Right ventricle myocardium superior (tissue), 1 donor: Measurements from ENCODE around the gene KATNAL1. TPM values are rescaled to one million over a fixed set of nuclear protein-coding genes. Genes with fewer than 3 reads are reported as not detected.
"Not testable (repeated sequence)": the region's sequence is repeated elsewhere in the genome, so short reads cannot be mapped to it uniquely, and the experiment has no call there.

Experiments used
- ATAC-seq: fragments of 200-7000 bp; cut with Tn5 transposase; one replicate; pipeline ENCODE4 v1.9.1; 2020; ENCODE audit warnings: mild to moderate bottlenecking; ENCODE audit not compliant: poor library complexity
- DNase-seq: peaks from one replicate; pipeline ENCODE4 v3.0.0-alpha.2; 2020
- intact Hi-C: fragments of 100-400 bp; cut with DNase I; formaldehyde crosslinking; loops from one replicate; pipeline ENCODE4 v1.11.2; 2022
- total RNA-seq: library from RNA; stranded (reverse); fragmentation: NEBNext Ultra II Directional; extraction: Animal tissue kit (Norgen Biotek cat#: 25700); gene quantifications from one replicate; pipeline ENCODE4 v1.2.1, GENCODE V29; 2021
- donor health status: DM: no; HTN: yes; CAD: no; lungs with severe emphysema.

KATNAL1 gene
- total RNA-seq, 1 donor from 2014 or later = 37.8 TPM

GRCh38 chr13:30186634-30187415 lies 120.5 kb downstream of the KATNAL1 start:
- intact Hi-C loops = no loop called here
- no peak for DNase-seq
- ATAC-seq = no peak

GRCh38 chr13:30181888-30182651 lies 125.3 kb downstream of the KATNAL1 start:
- intact Hi-C loops = no loop called here
- DNase-seq (no peak), ATAC-seq (no peak)

- intact Hi-C loops = no loop called here
- ATAC-seq (no peak), DNase-seq (no peak)
Measured at GRCh38 chr13:30179597-30180276, 127.6 kb downstream of the KATNAL1 start.

GRCh38 chr13:30178976-30179375 lies 128.4 kb downstream of the KATNAL1 start:
- intact Hi-C loops = no loop called here
- ATAC-seq = no peak
- DNase-seq = no peak

GRCh38 chr13:30175166-30175565 lies 132.2 kb downstream of the KATNAL1 start:
- ATAC-seq = no peak
- intact Hi-C loops = no loop called here

GRCh38 chr13:30174250-30174649 lies 133.1 kb downstream of the KATNAL1 start:
- ATAC-seq, DNase-seq, intact Hi-C loops: not testable (repeated sequence)

More at GRCh38 chr13:30175166-30175565, 132.2 kb downstream of the KATNAL1 start:
- DNase-seq = no peak

GRCh38 chr13:30173303-30173610 lies 134.1 kb downstream of the KATNAL1 start:
- ATAC-seq = no peak
- no peak for DNase-seq
- intact Hi-C loops = no loop called here

- no peak for ATAC-seq
- intact Hi-C loops = no loop called here
Measured at GRCh38 chr13:30172593-30173302, 134.6 kb downstream of the KATNAL1 start.

GRCh38 chr13:30170569-30170968 lies 136.8 kb downstream of the KATNAL1 start:
- intact Hi-C loops = no loop called here
- DNase-seq (no peak), ATAC-seq (no peak)

More at GRCh38 chr13:30172593-30173302, 134.6 kb downstream of the KATNAL1 start:
- no peak for DNase-seq

- intact Hi-C loops = no loop called here
- no peak for DNase-seq
- no peak for ATAC-seq
Measured at GRCh38 chr13:30169442-30169841, 137.9 kb downstream of the KATNAL1 start.

GRCh38 chr13:30165796-30166195 lies 141.6 kb downstream of the KATNAL1 start:
- ATAC-seq (no peak), DNase-seq (no peak)
- intact Hi-C loops = no loop called here

- intact Hi-C loops = no loop called here
- no peak for DNase-seq
- ATAC-seq = no peak
Measured at GRCh38 chr13:30165071-30165470, 142.3 kb downstream of the KATNAL1 start.

GRCh38 chr13:30164146-30164545 lies 143.2 kb downstream of the KATNAL1 start:
- intact Hi-C loops = no loop called here
- ATAC-seq (no peak), DNase-seq (no peak)

- ATAC-seq (no peak), DNase-seq (no peak)
- intact Hi-C loops = no loop called here
Measured at GRCh38 chr13:30163441-30163840, 143.9 kb downstream of the KATNAL1 start.

GRCh38 chr13:30159446-30159839 lies 147.9 kb downstream of the KATNAL1 start:
- intact Hi-C loops = no loop called here
- ATAC-seq (no peak), DNase-seq (no peak)

GRCh38 chr13:30158774-30159445 lies 148.4 kb downstream of the KATNAL1 start:
- no peak for ATAC-seq
- intact Hi-C loops = no loop called here
- DNase-seq = no peak

- intact Hi-C loops = no loop called here
- ATAC-seq (no peak), DNase-seq (no peak)
Measured at GRCh38 chr13:30157616-30157993, 149.7 kb downstream of the KATNAL1 start.

GRCh38 chr13:30156826-30157615 lies 150.3 kb downstream of the KATNAL1 start:
- ATAC-seq = no peak
- intact Hi-C loops = no loop called here
- no peak for DNase-seq
